Central memory CD4-positive, alpha-beta T cell (primary cell): Measurements from ENCODE around the gene SCNN1A.

ENCODE experiments used
- DNase-seq: peaks from one replicate; pipeline ENCODE4 v3.0.0; 2022

The SCNN1A gene

DNA sequence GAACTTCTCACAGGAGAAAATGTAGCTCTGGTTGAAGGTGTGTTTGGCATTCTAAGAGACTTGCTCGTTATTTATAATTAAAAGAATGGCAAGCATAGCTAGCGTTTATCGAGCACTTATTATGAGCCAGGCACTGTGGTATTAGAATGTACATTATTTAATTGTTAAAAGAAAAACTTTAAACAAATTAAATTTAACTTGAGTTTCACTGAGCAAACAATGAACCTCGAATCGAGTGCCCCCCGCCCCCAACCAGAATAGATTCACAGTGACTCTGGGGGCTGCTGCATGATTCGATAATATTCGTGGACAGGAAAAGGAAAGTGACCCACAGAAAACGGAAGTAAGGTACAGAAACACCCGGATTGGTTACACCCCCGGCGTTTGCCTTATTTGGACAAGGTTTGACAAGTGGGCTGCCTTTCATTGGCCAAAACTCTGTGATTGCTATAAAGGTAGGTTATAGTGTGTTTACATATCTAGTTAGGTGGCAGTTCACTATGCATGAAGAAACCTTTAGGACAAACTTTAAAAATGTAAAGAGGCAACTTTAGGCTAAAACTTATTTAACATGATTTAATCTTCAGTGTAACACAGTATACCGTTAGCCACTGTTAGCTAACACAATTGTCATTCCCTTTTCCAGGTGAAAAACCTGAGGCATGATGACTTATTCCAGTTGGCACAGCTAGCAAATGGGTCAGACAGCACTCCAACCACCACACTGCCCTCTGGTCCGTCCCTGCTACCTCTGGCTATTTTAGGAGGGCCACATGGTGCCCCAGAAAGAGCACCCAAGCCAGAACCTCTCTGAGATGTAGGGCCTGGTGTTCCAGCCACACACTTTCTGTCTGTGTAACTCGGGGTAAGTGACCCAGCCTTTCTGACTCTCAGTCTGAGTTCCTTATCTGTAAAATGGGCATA, 7.1 kb downstream of the SCNN1A start:
- DNase-seq = no peak

DNA sequence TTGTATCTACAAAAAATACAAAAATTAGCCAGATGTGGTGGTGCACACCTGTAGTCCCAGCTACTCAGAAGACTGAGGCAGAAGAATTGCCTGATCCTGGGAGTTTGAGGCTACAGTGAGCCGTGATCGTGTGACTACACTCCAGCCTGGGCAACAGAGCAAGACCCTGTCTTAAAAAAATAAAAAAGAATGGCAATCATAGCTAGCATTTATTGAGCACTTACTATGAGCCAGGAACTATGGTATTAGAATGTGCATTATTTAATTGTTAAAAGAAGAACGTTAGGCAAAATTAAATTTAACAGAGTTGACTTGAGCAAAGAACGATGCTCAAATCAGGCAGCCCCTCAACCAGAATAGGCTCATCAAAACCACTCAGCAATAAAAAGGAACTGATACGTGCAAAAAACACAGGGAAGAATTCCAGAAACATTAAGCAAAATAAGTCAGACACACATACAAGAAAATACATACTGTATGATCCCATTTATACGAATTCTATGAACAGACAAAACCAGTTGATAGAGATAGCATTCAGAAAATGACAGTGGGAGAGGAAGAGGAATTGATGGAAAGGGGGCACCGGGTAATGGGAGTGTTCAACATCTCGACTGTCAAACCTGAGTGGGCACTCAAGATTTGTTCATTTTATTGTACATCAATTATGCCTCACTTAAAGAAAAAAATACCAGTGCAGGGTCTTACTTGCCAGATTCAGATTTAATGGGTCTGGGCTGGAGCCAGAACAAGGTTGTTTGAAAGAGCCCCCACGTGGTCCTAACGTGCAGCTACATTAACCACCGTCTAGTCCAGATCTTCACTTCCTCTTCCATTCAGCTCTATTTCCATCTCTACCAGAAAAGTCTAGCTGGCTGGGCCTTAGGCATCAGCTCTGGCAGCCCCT, 8.0 kb downstream of the SCNN1A start:
- peak; percentile 27 for DNase-seq

DNA sequence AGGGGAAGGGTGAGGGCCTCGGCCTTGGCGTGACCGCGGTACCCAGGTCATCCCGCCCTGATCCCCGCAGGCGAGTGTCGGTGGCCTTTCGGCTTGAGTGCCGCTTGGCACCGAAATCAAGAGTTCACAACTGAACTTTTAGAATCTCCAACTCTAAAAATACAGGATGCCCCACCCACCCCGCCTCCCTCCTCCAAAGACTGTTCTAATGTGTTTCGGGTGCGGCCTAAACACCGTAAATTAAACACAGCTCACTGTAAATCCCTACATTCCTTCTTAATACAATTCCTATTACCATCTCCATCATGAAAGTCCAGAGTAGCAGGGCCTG, 11.4 kb downstream of the SCNN1A start:
- no peak for DNase-seq

DNA sequence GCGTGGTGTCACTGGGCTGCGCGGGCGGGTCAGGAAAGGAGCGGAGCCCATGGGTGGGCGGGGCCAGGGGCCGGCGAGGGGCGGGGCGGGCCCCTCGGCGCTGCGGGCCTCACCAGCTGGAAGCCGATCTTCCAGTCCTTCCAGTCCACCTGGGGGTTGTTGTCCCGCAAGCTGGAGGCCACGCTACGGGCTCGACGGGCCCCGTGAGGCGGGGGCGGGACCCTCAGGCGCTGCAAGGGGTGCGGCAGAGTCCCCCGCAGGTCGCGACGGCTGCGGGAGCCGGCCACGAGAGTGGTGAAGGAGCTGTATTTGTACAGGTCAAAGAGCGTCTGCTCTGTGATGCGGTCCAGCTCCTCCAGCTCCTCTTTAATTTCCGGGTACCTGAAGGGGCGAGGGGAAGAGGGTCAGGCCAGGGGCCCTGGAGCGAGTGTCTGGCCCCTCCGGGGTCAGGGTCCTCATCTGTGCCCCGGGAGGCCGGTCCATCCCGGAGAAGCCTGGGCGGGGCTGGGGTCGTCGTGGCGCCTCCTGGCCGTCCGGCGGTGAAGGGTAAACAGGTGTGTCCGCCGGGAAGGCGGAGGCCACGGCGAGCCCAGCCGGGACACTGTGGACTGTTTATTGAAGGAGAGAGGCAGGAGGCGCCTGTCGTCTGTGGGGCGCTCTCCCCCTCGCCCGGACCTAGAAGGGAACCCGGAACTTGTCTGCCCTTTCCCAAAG, 11.9 kb downstream of the SCNN1A start:
- DNase-seq = peak; percentile 46

DNA sequence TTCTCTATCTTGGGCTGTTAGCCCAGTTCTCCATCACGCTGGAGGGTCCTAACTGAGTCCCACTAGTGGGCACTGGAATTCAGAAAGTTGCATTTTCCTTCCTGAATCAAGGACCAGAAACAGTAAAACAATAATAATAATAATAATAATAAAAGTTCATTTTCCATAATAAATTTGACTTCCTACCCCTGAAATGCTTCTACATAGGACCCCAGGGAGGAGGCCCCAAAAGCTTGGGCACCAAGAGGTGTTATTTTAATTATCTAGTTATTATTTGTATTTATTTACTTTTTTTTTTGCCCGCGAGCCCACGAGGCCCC, 12.4 kb downstream of the SCNN1A start:
- no peak for DNase-seq

DNA sequence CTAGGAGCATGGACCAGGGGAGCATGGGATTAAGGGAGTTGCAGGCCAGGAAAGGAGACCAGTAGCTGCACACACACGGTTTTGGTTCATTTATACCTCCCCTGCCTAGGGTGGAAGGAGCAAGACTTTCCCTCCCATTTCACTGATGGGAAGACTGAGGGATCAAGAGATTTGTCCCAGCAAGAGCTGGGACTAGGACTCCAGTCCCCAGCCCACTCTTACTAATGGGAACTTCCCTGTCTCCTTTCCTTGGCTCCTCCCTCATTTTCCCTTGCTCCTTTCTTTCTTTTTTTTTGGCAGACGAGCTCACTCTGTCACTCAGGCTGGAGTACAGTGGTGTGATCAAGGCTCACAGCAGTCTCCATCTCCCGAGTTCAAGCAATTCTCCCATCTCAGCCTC, 13.0 kb downstream of the SCNN1A start:
- no peak for DNase-seq

DNA sequence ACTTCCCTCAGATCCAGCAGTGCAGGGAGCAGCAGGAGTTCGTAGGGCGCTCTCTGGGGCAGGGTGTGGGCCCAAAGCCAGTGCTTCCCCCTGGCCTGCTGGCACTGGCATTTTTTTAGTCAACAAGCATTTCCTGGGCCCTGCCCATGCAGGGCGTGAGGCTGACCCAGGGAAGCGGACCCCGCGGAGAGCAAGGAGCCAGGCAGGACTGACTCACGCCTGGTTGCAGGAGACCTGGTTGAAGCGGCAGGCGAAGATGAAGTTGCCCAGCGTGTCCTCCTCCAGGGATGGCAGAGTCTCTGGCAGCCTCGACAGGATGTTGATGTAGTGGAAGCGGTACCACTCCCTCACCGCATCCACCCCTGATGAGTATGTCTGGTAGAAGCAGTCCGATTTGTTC, 13.5 kb downstream of the SCNN1A start:
- no peak for DNase-seq

DNA sequence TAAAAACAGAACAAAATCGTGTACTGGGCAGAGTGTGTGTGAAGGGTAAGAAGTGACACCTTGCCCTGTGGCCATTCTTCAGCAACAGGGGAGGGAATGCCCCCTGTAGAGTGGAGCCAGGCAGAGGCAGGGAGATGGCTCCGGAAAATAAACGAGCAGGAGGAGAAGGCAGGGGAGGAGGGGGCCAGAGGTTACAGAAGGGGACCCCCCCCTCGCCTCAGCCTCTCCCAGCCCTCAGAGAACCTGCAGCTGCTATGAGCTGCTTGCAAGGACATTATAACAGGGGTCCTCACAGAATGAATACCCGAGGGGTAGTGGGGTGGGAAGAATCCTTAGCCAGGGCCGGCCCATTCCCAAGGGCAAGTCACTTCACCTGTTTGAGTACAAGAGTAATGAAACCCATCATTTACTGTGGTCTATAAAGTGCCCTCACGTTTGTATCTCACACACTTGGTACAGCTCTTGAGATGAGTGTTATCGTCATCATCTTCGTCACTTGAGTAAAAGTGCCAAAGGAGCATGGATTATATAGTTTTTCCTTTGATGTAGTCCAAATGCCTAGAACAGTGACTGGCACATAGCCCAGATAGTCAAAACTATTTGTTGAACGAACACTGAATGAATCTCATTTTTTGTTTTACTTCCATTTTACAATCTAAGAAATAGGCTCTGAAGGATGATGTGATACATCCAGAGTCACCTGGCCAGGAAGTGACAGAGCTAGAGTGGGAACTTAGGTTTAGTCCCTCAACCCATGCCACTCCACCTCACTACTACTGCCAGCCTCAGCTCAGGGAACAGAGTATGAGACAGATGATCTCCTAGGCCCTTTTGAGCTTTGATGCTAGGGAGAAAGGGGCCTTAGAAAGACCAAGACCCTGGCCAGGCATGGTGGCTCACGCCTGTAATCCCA, 14.5 kb downstream of the SCNN1A start:
- no peak for DNase-seq

DNA sequence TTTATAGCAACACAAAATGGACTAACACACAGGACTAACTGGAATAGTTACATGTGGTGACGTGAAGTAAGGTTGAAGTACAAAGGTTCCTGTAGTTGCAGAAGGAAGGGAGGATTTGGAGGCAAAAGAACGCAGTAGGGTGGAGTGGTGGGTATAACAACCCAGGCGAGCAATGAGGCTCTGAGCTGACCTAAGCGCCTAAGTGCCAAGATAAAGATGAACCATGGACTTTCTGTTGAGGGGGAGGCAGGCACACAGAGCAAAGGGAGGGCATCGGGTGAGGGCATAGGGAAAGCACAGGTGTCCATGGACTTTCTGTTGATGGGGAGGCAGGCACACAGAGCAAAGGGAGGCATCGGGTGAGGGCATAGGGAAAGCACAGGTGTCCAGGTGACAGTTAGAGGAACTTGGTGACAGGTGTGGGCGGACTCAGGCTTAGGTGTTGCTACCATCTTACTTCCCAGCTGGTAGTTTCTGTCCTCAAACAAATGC, 15.2 kb downstream of the SCNN1A start:
- DNase-seq = no peak

DNA sequence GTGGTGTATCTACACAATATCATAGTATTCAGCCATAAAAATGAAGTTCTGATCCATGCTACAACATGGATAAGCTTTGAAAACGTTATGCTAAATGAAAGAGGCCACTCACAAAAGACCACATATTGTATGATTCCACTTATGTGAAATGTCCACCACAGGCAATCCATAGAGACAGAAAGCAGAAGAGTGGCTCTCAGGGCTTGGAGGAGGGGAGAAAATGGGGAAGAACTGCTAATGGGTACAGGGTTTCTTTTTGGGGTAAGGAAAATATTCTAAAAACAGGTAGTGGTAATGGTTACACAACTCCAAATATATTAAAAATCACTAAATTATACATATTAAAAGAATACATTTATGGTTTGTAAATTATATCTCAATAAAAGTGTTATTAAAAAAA, 16.5 kb downstream of the SCNN1A start:
- DNase-seq = no peak

DNA sequence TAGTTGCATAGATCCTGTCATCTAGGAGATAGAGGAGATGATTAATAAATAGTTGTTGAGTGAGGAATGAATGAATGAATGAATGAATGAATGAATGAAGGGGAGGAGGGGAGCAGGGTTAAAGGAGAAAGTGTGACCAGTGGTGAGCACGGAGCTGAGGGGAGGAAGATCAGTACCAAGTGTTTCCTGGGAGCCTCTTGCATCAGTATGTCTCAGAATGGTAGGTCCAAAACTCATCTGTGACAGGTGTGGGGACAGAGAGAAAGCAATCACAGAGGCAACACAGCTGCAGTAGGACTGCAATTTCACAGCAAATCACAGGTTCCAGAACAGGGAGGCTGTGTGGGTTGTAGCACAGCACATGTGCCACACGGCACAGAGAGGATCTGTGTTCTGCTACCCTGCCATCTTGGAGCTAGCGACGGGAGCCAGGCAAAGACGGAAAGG, 19.0 kb downstream of the SCNN1A start:
- no peak for DNase-seq

DNA sequence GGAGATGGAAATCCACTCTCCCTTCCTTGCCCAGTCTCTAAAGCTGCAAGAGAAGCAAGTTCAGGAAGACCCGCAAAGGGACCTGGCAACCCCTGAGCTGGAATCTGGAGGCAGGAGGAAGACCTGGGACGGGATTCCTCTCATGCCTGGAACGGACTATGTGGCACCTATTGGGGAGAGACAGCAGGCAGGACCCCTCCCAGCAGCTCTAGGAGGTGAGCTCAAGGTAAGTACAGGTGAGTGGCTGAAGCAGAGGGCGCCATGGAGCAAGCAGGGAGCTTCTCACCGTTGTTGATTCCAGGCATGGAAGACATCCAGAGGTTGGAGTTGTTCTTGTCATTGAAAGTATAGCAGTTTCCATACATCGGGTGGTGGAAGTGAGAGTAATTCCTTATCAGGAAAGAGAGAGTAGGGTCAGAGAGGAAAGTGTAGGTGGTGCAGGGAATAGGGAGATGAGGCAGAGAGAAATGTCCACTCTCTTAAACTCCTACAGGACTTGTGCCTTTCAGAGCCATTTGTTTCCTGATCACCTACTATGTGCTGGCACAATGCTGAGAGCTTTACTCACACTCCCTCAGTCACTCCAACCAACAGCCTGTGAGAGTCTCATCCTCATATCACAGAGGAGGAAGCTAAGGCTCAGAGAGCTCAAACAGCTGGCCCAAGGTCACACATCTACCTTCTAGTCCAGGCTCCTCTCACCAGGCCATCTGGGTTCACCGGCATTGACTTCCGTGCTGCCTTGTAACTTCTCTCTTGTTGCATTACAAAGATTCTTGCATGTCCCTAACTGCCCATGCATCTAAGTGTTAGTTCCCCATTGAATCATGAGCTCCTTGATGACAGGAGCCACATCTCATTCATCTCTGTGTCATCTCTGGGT, 19.6 kb downstream of the SCNN1A start:
- DNase-seq = no peak

DNA sequence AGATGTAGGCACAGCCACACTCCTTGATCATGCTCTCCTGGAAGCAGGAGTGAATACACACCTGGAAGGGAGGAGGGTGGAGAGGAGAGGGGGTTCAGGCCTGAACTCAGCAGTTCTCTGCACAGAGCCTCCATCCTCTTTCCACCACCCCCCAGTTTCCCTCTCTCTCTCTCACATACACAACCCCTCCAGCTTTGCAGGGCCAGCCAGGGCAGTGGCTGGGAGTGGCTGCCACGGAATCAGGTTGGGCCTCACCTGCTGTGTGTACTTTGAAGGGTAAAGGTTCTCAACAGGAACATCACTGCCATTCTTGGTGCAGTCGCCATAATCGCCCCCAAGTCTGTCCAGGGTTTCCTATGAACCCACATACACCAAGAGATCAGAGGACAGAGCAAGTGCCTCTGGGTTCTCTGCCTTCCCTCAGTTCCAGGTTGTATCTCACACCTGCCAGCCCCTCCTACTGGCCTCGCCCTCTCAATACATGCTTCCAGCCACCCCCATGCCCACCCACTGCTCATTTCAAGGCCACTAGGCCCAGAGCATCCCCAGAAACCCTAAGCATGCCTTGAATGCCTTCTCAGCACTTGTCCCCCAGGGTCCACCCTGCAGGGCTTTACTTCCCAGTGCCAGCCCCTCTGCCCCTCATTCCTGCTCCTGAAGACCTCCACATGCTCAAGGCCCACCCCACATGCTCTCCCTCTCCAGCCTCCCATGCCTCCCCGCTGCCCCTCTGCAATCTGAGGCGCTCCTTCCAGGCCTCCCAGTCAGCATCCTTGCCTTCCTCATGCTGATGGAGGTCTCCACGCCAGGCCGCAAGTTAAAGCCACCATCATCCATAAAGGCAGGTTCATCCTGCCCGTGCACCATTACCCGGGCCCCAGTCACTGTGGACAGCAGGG, 20.6 kb downstream of the SCNN1A start:
- no peak for DNase-seq

DNA sequence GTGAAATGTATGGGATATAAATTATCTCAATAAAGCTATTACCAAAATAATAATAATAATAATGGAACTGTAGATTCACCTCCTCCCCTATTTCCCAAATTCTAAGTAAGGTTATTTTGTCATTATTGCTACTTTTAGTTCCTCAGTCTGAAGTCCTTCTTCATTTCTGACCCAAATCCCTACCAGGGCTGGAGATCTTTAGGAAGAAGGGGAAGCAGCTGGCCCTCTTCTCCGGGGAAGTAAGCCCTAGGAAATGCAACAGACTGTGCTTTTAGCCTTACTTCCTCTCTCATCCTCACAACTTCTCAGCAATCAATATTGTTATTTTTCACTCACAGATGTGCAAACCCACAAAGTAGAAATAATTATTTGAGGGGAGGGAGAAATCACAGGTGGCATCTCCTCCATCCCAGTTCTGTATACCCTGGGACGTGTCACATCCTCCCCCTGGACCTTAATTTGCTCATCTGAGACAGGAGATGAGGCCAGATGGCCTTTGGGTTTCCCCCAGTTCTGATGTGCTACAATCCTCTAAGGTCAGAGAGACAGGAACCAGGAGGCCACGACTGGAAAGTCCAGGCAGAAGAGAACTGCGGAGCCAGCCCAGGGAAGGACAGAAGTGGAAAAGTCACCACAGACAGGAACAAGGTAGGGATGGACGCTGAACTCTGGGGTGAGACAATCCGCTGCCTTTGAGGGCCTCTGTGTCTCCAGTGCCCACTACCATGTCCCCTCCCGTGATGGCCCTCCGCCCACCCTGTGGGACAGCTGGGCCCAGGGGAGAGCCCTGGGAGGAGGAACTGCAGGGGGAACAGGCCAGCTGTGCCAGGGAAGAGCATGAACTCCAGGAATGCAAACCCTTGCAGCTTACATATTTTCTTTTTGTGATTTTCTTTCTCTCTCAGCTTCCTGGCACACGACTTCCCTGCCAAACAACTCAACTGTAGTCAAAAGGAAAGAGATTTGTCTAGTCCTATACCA, 22.9 kb downstream of the SCNN1A start:
- no peak for DNase-seq

DNA sequence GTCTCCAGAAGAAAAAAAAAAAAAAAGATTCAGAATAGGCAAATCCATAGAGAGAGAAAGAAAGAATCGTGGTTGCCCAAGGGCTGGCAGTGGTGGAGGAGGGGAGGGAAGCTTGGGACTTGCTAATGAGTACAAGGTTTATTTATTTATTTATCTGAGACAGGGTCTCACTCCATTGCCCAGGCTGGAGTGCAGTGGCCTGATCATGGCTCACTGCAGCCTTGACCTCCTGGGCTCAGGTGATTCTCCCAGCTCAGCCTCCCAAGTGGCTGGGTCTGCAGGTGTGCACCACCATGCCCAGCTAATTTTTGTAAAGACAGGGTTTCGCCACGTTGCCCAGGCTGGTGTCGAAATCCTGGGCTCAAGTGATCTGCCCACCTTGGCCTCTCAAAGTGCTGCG, 23.7 kb downstream of the SCNN1A start:
- DNase-seq = no peak

DNA sequence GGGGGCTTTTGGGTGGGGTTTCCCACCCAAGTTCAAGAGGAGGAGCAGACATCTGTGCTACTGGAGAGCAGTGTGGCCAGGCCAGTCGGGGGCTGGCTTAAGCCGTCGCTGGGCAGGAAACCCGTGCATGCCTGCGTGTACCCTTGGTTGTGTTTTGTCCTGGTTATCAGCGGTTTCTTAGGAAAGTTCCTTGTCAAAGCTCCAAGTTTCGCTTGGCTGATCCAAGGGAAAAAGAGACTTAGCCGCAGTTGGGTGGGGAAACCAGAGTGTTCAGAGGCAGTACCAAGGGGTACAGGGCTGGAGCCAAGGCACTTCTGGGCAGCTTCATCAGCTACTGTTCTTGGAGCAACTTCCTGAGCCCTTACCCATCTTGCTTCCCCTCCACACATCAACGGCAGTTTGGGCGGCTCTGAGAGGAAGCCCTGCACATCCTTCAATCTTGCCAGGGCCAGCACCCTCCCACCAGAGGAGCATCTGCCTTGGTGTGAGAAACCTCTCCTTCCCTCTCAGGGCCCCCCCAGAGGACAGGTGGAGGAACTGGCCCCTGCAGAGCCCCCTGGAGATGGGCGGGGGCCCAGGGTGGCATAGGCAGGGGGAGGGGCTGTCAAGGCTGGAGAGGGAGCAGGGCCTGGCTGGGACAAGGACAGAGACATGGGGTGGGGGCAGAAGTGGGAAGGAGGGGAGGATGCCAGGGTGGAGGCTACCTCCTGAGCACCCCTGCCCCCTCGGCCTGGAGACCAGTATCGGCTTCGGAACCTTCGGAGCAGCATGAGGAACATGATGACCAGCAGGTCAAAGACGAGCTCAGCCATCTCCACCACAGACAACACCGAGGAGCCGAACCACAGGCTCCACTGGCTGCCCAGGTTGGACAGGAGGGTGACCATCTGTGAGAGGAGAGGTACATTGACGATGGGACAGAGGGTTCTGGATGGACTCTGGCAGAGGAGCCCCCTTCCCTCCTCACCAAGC, 27.7 kb downstream of the SCNN1A start:
- no peak for DNase-seq

DNA sequence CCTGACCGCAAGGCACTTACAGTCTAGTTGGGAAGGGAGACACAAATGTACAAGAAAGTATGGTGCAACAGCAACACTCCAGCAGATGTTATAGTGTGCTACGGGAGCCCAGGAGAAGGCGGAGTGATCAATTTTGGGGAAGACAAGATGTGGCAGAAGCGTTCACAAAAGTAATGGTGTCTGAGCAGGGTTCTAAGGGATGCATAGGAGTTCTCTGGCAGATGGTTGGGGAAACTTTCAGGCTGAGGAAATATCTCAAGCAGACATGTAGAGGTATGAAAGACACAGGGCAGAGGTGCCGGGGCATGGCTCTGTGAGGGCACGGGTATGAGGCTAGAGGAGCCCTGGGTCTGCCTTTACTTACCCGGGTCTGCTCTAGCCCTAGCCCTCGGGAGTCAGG, 28.4 kb downstream of the SCNN1A start:
- DNase-seq = no peak
